HL-60/S4 treated with phorbol 12-myristate 13-acetate at 8.2 ng/mL for 4 days and 3 days (cell line): ENCODE results near the gene B3GAT3.
"Not testable (repeated sequence)": the region's sequence is repeated elsewhere in the genome, so short reads cannot be mapped to it uniquely, and the experiment has no call there.

ENCODE experiments used
- in situ Hi-C: fragments of 300-500 bp; cut with MboI; formaldehyde crosslinking; loops from 2 replicates; pipeline ENCODE4 v1.15.0; 2022; ENCODE audit warnings: low sequenced_read_pairs

The B3GAT3 gene

GRCh38 chr11:62604460-62605120, 17.2 kb downstream of the B3GAT3 start:
- in situ Hi-C loops = no loop called here

GRCh38 chr11:62603776-62604299, 17.9 kb downstream of the B3GAT3 start:
- in situ Hi-C loops = no loop called here

- in situ Hi-C loops = no loop called here
Observed at GRCh38 chr11:62603072-62603408, 18.7 kb downstream of the B3GAT3 start.

GRCh38 chr11:62602141-62603071, 19.4 kb downstream of the B3GAT3 start:
- in situ Hi-C loops = no loop called here

GRCh38 chr11:62601372-62602140, 20.2 kb downstream of the B3GAT3 start, which contains the start of gene MTA2:
MTA2 (minus strand) TSS chr11:62601865; CDS start chr11:62601450, 415 bp downstream.
- in situ Hi-C loops = no loop called here

GRCh38 chr11:62601122-62601371, 20.7 kb downstream of the B3GAT3 start:
- in situ Hi-C loops = no loop called here

GRCh38 chr11:62600367-62601121, 21.2 kb downstream of the B3GAT3 start:
- in situ Hi-C loops = no loop called here

GRCh38 chr11:62599901-62600300, 21.9 kb downstream of the B3GAT3 start:
- in situ Hi-C loops = no loop called here

GRCh38 chr11:62599069-62599696, 22.6 kb downstream of the B3GAT3 start:
- in situ Hi-C loops = no loop called here

GRCh38 chr11:62595124-62595523, 26.7 kb downstream of the B3GAT3 start:
- in situ Hi-C loops = no loop called here

- in situ Hi-C loops = no loop called here
Observed at GRCh38 chr11:62593434-62594044, 28.2 kb downstream of the B3GAT3 start.

- in situ Hi-C loops = no loop called here
Observed at GRCh38 chr11:62592989-62593421, 28.8 kb downstream of the B3GAT3 start.

- in situ Hi-C loops = no loop called here
Observed at GRCh38 chr11:62592146-62592815, 29.5 kb downstream of the B3GAT3 start.

GRCh38 chr11:62591448-62592145, 30.2 kb downstream of the B3GAT3 start, which contains the start of gene TUT1:
TUT1 (minus strand) TSS chr11:62591523; CDS start chr11:62591485, 38 bp downstream.
- in situ Hi-C loops = no loop called here

- in situ Hi-C loops = no loop called here
Observed at GRCh38 chr11:62588966-62589637, 32.7 kb downstream of the B3GAT3 start.

GRCh38 chr11:62585356-62585755, 36.4 kb downstream of the B3GAT3 start:
- in situ Hi-C loops = not testable (repeated sequence)

- in situ Hi-C loops = not testable (repeated sequence)
Observed at GRCh38 chr11:62581735-62582134, 40.1 kb downstream of the B3GAT3 start.
